SU-DHL-6 (cell line): ENCODE data around the gene MAB21L4.

ENCODE experiments used
- CTCF ChIP-seq: fragments of 200-600 bp; sonication (generic); IDR thresholded peaks from one replicate; pipeline ENCODE4 v1.5.1; 2017; ENCODE audit warnings: antibody characterized with exemption, mild to moderate bottlenecking, low read length, moderate library complexity; ENCODE audit not compliant: insufficient read depth, poor library complexity, severe bottlenecking
- EZH2phosphoT487 ChIP-seq: fragments of 200-600 bp; sonication (generic), shearing (Covaris generic); conservative IDR thresholded peaks from 2 replicates; pipeline ENCODE4 v1.6.1; 2018; ENCODE audit warnings: mild to moderate bottlenecking, antibody characterized with exemption, low read length, moderate library complexity, mixed read lengths

- TF ChIP-seq CTCF (no peak), EZH2phosphoT487 (no peak)
Measured at GRCh38 chr2:240891492-240892340, 4.2 kb downstream of the MAB21L4 start.
